ENCODE data around the gene ALK.
A peak's percentile ranks its signal among the peaks of the same experiment; 100 is the strongest.

Gene ALK

DNA sequence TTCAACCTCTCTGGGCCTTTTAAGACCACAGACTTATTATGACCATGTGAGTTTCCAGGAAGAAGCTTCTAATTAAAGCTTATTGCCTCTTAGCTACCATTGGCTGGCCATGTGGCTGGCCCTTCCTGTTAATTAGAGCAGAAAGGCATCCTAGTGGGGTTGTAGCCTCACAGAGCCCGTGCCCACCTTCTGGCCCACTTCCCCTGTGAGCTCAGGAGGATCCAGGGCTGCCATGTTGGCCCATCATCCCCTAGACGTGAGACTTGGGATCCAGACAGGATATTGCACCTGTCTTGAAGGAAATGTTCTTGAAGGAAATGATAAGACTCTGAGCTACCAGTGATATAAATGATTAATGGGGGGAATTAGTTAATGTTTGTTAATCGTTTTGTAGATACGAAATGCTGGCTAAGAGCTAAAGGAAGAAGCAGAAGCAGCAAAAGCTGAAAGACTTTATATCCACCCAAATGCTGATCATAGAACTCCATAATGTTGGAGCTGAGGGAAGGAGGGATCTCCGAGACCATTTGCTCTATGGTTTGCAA lies 550.7 kb downstream of the ALK start:
- no peak for DNase-seq (ENCODE audit: low read depth, low spot score)

- DNase-seq (ENCODE audit: low read depth, low spot score), result no peak
Measured at GRCh38 chr2:29370173-29370572, 551.2 kb downstream of the ALK start.

GRCh38 chr2:29368659-29369040 lies 552.7 kb downstream of the ALK start:
- DNase-seq (ENCODE audit: low read depth, low spot score), result no peak

GRCh38 chr2:29367986-29368658 lies 553.3 kb downstream of the ALK start:
- peak; percentile 66 for DNase-seq (ENCODE audit: low read depth, low spot score)

DNA sequence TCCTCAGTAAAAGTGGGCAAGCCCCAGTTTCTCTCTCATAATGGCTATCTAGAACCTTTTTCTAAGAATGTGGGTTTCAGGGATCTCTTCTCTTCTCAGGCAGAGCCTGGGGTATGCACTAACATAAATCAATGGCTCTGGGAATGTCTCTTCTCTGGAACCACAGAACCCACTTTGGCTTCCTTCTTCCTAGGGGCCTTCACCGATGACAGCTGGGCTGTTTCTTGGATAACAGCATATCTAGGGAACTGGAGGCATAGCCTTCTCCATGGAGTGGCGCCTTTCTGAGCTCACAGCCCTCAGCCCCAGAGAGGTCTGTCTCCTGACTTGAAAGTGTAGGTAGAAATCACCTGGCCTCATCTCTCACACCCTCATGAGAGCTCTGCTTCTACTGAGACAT lies 558.3 kb downstream of the ALK start:
- DNase-seq (ENCODE audit: low read depth, low spot score), result no peak

GRCh38 chr2:29361231-29361630 lies 560.2 kb downstream of the ALK start:
- DNase-seq (ENCODE audit: low read depth, low spot score), result no peak

GRCh38 chr2:29360016-29360784 lies 561.2 kb downstream of the ALK start:
- DNase-seq (ENCODE audit: low read depth, low spot score), result no peak

- DNase-seq (ENCODE audit: low read depth, low spot score), result no peak
Measured at GRCh38 chr2:29353403-29353991, 567.9 kb downstream of the ALK start.

DNA sequence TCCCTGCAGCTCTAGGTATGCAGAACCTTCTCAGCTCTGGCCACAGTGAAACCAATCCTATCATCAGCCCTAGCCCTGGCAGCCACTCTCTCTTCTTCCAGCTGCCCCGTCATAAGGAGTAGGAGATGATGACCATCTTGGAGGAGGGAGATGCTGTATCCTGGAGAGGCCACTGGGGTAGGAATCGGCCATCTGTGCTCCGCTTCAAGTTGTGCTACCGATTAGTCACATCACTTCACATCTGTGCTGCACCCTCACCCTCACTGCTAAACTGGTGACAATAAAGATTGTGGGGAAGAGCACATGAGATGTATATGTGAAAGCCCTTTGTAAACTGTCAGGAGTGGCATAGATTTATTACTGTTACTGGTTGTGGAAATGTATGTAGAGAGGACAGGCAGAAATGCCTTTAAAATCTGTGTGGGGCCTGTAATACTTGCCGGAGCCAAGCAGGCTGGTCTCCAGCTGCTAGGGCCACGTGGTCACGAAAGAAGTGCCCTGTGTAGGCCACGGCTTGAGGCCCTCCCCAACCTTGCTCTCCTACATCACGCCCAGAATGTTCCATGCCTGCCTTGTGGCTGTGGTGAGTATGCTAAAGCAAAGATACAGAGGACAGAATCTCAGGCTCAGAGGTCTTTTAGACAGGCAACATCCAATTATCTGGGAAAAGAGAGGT lies 569.3 kb downstream of the ALK start:
- no peak for DNase-seq (ENCODE audit: low read depth, low spot score)

DNA sequence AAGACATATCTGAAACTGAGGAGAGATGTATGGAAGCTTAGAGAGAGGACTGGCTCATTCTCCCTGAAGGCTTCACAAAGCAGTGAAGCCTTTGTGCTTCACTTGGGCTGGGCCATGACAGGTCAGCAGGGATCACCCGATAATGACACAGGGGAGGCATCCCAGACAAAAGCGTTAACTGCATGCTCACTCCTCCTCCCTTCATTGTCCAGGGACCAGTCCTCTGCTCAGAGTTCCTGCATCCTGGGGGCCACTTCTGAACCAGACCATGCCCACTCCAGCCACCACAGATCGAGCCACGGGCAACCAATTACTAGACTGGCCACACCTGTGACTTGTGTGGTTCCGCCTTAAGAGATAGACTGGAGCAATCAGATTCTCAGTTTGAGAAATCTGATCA lies 570.1 kb downstream of the ALK start:
- no peak for DNase-seq (ENCODE audit: low read depth, low spot score)

GRCh38 chr2:29349316-29350030 lies 571.9 kb downstream of the ALK start:
- no peak for DNase-seq (ENCODE audit: low read depth, low spot score)

DNA sequence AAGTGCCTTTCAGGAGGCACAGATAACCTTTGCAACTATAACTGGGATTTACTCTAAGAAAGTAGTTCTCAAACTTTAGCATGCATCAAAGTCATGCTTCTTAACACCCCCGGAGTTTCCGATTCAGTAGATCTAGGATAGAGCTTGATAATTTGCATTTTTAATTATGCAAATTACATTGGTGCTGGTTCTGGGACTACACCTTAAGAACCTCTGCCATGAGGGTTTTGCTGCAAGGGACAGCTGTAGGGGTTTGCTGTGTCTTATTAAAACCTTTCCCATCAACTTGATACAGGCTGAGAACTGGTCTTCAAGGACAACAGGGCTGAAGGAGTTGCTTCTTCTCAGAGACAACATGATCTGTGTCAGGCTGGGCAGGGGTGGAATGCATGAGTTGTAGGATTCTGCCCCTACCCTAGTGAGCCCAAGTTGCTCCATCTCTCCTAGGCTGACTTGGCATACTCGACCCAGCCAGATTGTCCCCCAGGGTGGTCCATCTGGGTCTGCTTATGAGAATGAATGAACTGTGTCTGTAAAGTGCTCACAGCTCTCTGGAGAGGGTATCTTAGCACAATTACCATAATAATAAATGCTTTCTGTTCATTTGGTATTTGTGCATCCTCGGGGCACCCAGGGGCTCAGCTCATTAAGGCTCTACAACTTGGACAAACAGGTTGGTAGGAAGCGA lies 573.5 kb downstream of the ALK start:
- no peak for DNase-seq (ENCODE audit: low read depth, low spot score)

DNA sequence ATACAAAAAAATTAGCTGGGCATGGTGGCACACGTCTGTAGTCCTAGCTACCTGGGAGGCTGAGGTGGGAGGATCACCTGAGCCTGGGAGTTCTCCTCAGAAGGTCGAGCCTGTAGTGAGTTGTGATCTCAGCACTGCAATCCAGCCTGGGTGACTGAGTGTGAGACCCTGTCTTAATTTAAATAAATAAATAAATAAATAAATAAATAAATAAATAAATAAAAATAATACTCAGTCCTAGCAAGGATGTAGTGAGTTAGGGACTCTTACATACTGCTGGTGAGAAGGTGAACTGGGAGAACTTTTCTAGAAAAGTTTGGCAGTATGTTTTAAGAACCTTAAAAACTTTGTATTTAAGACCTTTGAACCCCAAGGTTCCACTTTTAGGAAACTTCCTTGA lies 576.1 kb downstream of the ALK start:
- no peak for DNase-seq (ENCODE audit: low read depth, low spot score)

- DNase-seq (ENCODE audit: low read depth, low spot score), result no peak
Measured at GRCh38 chr2:29343830-29344229, 577.6 kb downstream of the ALK start.

GRCh38 chr2:29336341-29337241 lies 584.8 kb downstream of the ALK start:
- peak; percentile 26 for DNase-seq (ENCODE audit: low read depth, low spot score)

DNA sequence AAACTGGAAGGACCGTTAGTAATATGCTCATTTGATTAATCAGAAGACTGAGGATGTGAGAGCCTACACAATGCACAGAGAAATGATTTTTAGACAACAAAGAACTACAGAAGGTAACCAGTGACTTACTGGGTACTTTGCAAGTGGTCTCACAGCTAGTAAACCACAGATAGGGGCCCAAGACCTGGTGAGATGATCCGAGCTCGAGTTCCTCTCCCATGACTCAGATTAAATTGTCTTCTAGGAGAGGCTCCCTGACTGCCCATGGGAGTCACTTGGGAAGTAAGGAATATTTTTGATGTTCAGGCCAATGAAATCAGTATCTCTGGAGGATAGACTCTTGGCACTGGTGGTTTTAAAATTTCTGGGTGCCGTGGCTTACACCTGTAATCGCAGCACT lies 586.0 kb downstream of the ALK start:
- no peak for DNase-seq (ENCODE audit: low read depth, low spot score)

DNA sequence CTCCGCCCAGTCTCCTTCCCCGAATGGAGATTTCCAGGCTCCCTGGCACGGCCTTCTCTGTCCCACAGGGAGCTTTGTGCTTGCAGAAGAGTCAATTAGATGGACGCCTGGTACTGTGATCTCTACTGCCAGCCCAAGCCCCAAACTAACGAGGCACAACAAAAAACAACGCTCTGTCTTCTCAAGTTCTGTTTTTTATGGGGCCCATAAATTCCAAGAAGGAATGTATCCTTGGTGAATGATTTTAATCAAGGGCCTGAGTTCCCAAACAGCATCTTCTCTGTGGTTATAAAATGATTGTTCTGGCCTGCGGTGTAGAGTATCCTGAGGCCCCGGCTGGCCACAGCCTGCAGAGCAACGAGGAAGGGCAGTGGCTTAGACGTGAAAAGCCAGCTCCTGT lies 586.7 kb downstream of the ALK start:
- DNase-seq (ENCODE audit: low read depth, low spot score), result no peak

GRCh38 chr2:29332540-29332939 lies 588.8 kb downstream of the ALK start:
- no peak for DNase-seq (ENCODE audit: low read depth, low spot score)

GRCh38 chr2:29329899-29330298 lies 591.5 kb downstream of the ALK start:
- DNase-seq (ENCODE audit: low read depth, low spot score), result no peak

GRCh38 chr2:29326926-29327325 lies 594.5 kb downstream of the ALK start:
- peak; percentile 73 for DNase-seq (ENCODE audit: low read depth, low spot score)
